Gastrocnemius medialis (tissue), 4 donors: ENCODE results near the gene ARHGEF17.

Experiments
- CTCF ChIP-seq, 5 experiments: fragments of 450-650 bp in 3 of 5; fragments of 200-600 bp in 2 of 5; sonication (generic) in 2 of 5; IDR thresholded peaks in 4 of 5; conservative IDR thresholded peaks in 1 of 5; 1 replicate in 4 of 5; 2 replicates in 1 of 5; pipeline ENCODE4 v1.5.1; 2016 to 2019; ENCODE audit warnings: antibody characterized with exemption in 5 of 5, mild to moderate bottlenecking in 3 of 5, moderate library complexity in 3 of 5
- POLR2A ChIP-seq, 2 donors: fragments of 450-650 bp; IDR thresholded peaks; one replicate each; pipeline ENCODE4 v1.6.1; 2017; ENCODE audit warnings: antibody characterized with exemption in 2 of 2, mild to moderate bottlenecking in 2 of 2, moderate library complexity in 2 of 2

GRCh38 chr11:73273222-73273895, 34.7 kb upstream of the ARHGEF17 start:
- TF ChIP-seq CTCF (IDR thresholded peaks at IDR 0.05 in 4 of 5, conservative IDR thresholded peaks at IDR 0.05 in 1 of 5): no peak
- TF ChIP-seq POLR2A (IDR thresholded peaks at IDR 0.05): no peak
